HepG2 (cell line): Measurements from ENCODE around the gene SETD1A. TPM values are rescaled to one million over a fixed set of nuclear protein-coding genes. Genes with fewer than 3 reads are reported as not detected.
A peak's percentile ranks its signal among the peaks of the same experiment; 100 is the strongest.

Source experiments
- DPF2 ChIP-seq: sonication (generic); formaldehyde crosslinking; IDR thresholded peaks from 2 replicates; pipeline ENCODE4 v1.4.0; 2020; ENCODE audit warnings: mild to moderate bottlenecking, low read depth, missing genetic modification reagents, borderline replicate concordance
- ESRRA ChIP-seq: sonication (generic); formaldehyde crosslinking; IDR thresholded peaks from 2 replicates; pipeline ENCODE4 v1.5.1; 2020; ENCODE audit warnings: mild to moderate bottlenecking, low read depth, missing genetic modification reagents
- GATAD2A ChIP-seq: IDR thresholded peaks from 2 replicates; pipeline ENCODE4 v1.6.1; 2016
- HNRNPL ChIP-seq: fragments of 200-400 bp; formaldehyde crosslinking; IDR thresholded peaks from 2 replicates; pipeline ENCODE4 v1.6.1; 2017; ENCODE audit warnings: mild to moderate bottlenecking, low read depth, low read length
- HOXA9 ChIP-seq: sonication (generic); formaldehyde crosslinking; IDR thresholded peaks from 2 replicates; pipeline ENCODE4 v1.8.1; 2022; ENCODE audit warnings: missing genetic modification reagents, mild to moderate bottlenecking, moderate library complexity, borderline replicate concordance
- MAF1 ChIP-seq: sonication (generic); formaldehyde crosslinking; IDR thresholded peaks from 2 replicates; pipeline ENCODE4 v1.5.0; 2020; ENCODE audit warnings: missing genetic modification reagents, borderline replicate concordance
- MXD4 ChIP-seq: IDR thresholded peaks from 2 replicates; pipeline ENCODE4 v1.6.1; 2016; ENCODE audit warnings: mild to moderate bottlenecking, missing biosample characterization, missing genetic modification reagents
- NFE2L1 ChIP-seq: sonication (generic); formaldehyde crosslinking; IDR thresholded peaks from 2 replicates; pipeline ENCODE4 v1.4.0; 2020; ENCODE audit warnings: missing genetic modification reagents, mild to moderate bottlenecking, borderline replicate concordance
- NFYC ChIP-seq: IDR thresholded peaks from 2 replicates; pipeline ENCODE4 v1.6.1; 2016; ENCODE audit warnings: missing genetic modification reagents, missing compliant biosample characterization
- NR3C1 ChIP-seq: sonication (generic); formaldehyde crosslinking; IDR thresholded peaks from 2 replicates; pipeline ENCODE4 v1.4.0; 2020; ENCODE audit warnings: missing genetic modification reagents
- ZFP36 ChIP-seq: fragments of 150-350 bp; IDR thresholded peaks from 2 replicates; pipeline ENCODE4 v1.6.1; 2018; ENCODE audit warnings: borderline replicate concordance, low read length, low read depth; ENCODE audit not compliant: partially characterized antibody
- ZFX ChIP-seq: sonication (generic); formaldehyde crosslinking; IDR thresholded peaks from 2 replicates; pipeline ENCODE4 v1.4.0; 2020; ENCODE audit warnings: mild to moderate bottlenecking, low read depth, missing genetic modification reagents, moderate library complexity
- ZMYM3 ChIP-seq: sonication (generic); formaldehyde crosslinking; IDR thresholded peaks from 2 replicates; pipeline ENCODE4 v1.5.1; 2020; ENCODE audit warnings: mild to moderate bottlenecking, missing genetic modification reagents
- ZNF326 ChIP-seq: sonication (generic); formaldehyde crosslinking; IDR thresholded peaks from 2 replicates; pipeline ENCODE4 v1.4.0; 2020; ENCODE audit warnings: missing genetic modification reagents, borderline replicate concordance
- ZNF496 ChIP-seq: sonication (generic); formaldehyde crosslinking; IDR thresholded peaks from 2 replicates; pipeline ENCODE4 v1.8.1; 2023; ENCODE audit warnings: mild to moderate bottlenecking, moderate library complexity, missing genetic modification reagents; ENCODE audit not compliant: insufficient replicate concordance
- ZNF605 ChIP-seq: sonication (generic); formaldehyde crosslinking; IDR thresholded peaks from 2 replicates; pipeline ENCODE4 v1.8.0; 2022; ENCODE audit warnings: mild to moderate bottlenecking, missing genetic modification reagents
- ZNF800 ChIP-seq: sonication (generic); formaldehyde crosslinking; IDR thresholded peaks from 2 replicates; pipeline ENCODE4 v1.4.0; 2020; ENCODE audit warnings: missing genetic modification reagents
- polyA plus RNA-seq, 8 experiments: library from polyadenylated mRNA; depleted of rRNA in 3 of 8; stranded (reverse) in 7 of 8; unstranded in 1 of 8; fragments of >200 nt; fragmentation: Illumina TruSeq in 4 of 8; extraction: Trizol in 4 of 8; gene quantifications; 2 replicates each; pipeline versions ENCODE4 v1.2.1 to v1.2.3, GENCODE V29; 2011 to 2016; ENCODE audit warnings: low read depth in 4 of 8, missing spikeins in 1 of 8, mixed read lengths in 1 of 8; ENCODE audit not compliant: insufficient read depth in 1 of 8
- total RNA-seq, 5 experiments: library from RNA; depleted of rRNA; stranded (reverse); fragments of >200 nt; fragmentation: Illumina TruSeq; extraction: Trizol; gene quantifications; 2 replicates each; pipeline ENCODE4 v1.2.3, GENCODE V29; 2016; ENCODE audit warnings: low read depth in 1 of 5
- TF ChIP-seq, protein P1 (sequence below): sonication (generic); formaldehyde crosslinking; conservative IDR thresholded peaks from 2 replicates; pipeline ENCODE4 v1.4.0; 2020; ENCODE audit warnings: mild to moderate bottlenecking, missing genetic modification reagents, moderate library complexity
- TF ChIP-seq, protein P2 (sequence below): sonication (generic); formaldehyde crosslinking; IDR thresholded peaks from 2 replicates; pipeline ENCODE4 v1.4.0; 2020; ENCODE audit warnings: missing genetic modification reagents; ENCODE audit errors: not compliant biosample characterization

Gene SETD1A
- total and polyA plus RNA-seq, 2 of the 13 experiments (the other 11 are each of a cell fraction or from before 2014, with no cell fraction given), result 3.8 to 5.6 TPM

- TF ChIP-seq ZNF800 (CRISPR knock-in tag), result 0 out of 2 replicates have a peak, but pooled peaks have one; percentile 6
- no peak for TF ChIP-seq NFE2L1
- TF ChIP-seq HOXA9 (CRISPR knock-in tag), result peak; percentile 74; the same call in 1 of the 2 replicates
- TF ChIP-seq ZMYM3, result no peak
- TF ChIP-seq NFYC (CRISPR knock-in tag), result no peak
- TF ChIP-seq MXD4 (CRISPR knock-in tag), result no peak
- no peak for TF ChIP-seq ZFP36
- TF ChIP-seq, protein P1, sequence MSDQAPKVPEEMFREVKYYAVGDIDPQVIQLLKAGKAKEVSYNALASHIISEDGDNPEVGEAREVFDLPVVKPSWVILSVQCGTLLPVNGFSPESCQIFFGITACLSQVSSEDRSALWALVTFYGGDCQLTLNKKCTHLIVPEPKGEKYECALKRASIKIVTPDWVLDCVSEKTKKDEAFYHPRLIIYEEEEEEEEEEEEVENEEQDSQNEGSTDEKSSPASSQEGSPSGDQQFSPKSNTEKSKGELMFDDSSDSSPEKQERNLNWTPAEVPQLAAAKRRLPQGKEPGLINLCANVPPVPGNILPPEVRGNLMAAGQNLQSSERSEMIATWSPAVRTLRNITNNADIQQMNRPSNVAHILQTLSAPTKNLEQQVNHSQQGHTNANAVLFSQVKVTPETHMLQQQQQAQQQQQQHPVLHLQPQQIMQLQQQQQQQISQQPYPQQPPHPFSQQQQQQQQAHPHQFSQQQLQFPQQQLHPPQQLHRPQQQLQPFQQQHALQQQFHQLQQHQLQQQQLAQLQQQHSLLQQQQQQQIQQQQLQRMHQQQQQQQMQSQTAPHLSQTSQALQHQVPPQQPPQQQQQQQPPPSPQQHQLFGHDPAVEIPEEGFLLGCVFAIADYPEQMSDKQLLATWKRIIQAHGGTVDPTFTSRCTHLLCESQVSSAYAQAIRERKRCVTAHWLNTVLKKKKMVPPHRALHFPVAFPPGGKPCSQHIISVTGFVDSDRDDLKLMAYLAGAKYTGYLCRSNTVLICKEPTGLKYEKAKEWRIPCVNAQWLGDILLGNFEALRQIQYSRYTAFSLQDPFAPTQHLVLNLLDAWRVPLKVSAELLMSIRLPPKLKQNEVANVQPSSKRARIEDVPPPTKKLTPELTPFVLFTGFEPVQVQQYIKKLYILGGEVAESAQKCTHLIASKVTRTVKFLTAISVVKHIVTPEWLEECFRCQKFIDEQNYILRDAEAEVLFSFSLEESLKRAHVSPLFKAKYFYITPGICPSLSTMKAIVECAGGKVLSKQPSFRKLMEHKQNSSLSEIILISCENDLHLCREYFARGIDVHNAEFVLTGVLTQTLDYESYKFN (CRISPR knock-in tag), result 0 out of 2 replicates have a peak, but pooled peaks have one; percentile 11
- TF ChIP-seq HNRNPL, result peak; percentile 37; the same call in 1 of the 2 replicates
- no peak for TF ChIP-seq NR3C1 (CRISPR knock-in tag)
- no peak for TF ChIP-seq ESRRA (CRISPR knock-in tag)
- no peak; the same call in 1 of the 2 replicates for TF ChIP-seq MAF1 (CRISPR knock-in tag)
- TF ChIP-seq ZNF326 (CRISPR knock-in tag), result 0 out of 2 replicates have a peak, but pooled peaks have one; percentile 65
- peak; percentile 88; the same call in 1 of the 2 replicates for TF ChIP-seq ZFX
- TF ChIP-seq GATAD2A (CRISPR knock-in tag), result no peak
- TF ChIP-seq, protein P2, sequence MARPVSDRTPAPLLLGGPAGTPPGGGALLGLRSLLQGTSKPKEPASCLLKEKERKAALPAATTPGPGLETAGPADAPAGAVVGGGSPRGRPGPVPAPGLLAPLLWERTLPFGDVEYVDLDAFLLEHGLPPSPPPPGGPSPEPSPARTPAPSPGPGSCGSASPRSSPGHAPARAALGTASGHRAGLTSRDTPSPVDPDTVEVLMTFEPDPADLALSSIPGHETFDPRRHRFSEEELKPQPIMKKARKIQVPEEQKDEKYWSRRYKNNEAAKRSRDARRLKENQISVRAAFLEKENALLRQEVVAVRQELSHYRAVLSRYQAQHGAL (CRISPR knock-in tag), result no peak
- TF ChIP-seq ZNF496, result no peak
- no peak for TF ChIP-seq DPF2 (CRISPR knock-in tag)
- TF ChIP-seq ZNF605 (CRISPR knock-in tag), result 0 out of 2 replicates have a peak, but pooled peaks have one; percentile 4
Observed at GRCh38 chr16:30948667-30949649, 8.6 kb upstream of the SETD1A start, which contains the start of gene ORAI3 (continued).
